ENCODE results near the gene CCBE1.
"Not testable (repeated sequence)": the region's sequence is repeated elsewhere in the genome, so short reads cannot be mapped to it uniquely, and the experiment has no call there.

Gene CCBE1

DNA sequence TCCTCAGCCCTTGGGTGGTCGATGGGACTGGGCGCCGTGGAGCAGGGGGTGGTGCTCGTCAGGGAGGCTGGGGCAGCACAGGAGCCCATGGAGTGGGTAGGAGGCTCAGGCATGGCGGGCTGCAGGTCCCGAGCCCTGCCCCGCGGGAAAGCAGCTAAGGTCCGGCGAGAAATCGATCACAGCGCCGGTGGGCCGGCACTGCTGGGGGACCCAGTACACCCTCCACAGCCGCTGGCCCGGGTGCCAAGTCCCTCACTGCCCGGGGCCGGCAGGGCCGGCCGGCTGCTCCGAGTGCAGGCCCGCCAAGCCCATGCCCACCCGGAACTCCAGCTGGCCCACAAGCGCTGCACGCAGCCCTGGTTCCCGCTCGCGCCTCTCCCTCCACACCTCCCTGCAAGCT lies 16.9 kb upstream of the CCBE1 start:
- DNase-seq = not testable (repeated sequence)

GRCh38 chr18:59712311-59712710 lies 15.1 kb upstream of the CCBE1 start:
- no peak for DNase-seq

DNA sequence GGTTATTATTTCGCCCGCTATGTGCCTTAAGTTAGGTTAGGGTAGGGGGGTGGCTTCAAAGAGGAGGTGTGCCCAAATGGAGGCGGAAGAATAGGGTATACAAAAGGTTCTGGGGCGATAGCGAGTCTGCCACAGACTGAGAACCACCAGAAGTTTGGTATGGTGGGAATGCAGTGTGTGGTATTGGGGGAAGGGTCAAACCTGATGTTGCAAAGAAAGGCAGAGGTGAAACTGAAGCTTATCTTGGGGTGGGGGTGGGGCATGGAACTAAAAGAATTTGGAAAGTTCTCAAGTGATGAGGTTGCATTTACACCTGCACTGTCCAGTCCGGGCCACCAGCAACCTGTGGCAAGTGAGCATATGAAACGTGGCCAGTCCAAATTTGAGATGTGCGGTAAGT lies 11.8 kb upstream of the CCBE1 start:
- no peak for DNase-seq

DNA sequence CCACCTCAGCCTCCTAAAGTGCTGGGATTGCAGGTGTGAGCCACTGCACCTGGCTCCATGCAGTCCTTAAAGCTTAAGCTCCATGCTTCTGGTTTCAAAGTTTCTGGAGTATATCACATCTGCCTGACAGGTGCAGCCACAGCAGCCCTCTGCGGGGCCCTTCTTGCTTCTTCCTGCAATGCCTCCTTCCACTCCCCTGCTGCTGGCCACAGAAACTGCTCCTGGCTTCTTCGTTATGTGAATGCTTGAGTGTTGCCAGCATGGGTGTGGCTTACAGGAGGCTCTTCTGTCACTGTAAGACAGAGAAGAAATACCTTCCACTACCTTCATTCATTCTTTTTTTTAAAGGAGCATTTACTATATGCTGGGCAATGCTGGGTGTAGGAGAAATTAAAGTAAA lies 10.1 kb upstream of the CCBE1 start:
- no peak for DNase-seq

DNA sequence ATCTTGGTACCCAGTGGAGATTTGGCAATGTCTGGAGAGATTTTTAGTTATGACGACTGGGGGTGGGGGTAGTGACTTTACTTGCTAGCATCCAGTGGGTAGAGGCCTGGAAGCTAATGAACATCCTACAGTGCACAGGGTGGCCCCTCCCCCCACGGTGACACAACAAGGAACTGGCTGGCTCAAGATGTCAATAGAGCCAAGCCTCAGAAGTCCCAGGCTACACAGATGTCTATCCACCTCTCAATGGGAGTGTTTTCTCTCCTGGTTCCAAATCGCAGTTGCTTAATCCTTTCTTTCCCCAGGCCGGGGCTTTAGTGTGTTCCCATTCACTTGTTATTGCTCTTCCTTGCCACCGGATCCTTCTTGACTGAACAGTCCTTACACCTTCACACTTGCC lies 9.3 kb upstream of the CCBE1 start:
- no peak for DNase-seq

- DNase-seq = no peak
Measured at GRCh38 chr18:59705145-59705544, 7.9 kb upstream of the CCBE1 start.

- no peak for DNase-seq
Measured at GRCh38 chr18:59704146-59704545, 6.9 kb upstream of the CCBE1 start.

DNA sequence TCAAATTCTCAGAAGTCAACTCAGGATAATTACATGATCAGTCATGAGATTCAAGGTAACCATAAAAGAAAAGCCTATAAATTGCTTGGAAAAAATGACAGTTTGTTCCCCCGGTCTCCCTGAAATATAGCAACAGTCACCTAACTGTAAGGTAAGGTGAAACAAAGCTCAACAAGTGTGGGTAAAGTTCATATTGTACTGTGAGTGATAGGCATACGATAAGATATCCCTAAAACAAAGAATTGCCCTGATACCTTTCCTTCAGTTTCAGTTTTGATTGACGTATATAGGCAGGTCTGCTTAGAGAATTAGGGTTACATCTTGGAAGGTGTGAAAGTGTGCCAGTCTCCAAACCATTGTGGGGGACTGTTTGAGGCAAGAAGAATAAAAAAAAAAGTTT lies 4.0 kb upstream of the CCBE1 start:
- no peak for DNase-seq

DNA sequence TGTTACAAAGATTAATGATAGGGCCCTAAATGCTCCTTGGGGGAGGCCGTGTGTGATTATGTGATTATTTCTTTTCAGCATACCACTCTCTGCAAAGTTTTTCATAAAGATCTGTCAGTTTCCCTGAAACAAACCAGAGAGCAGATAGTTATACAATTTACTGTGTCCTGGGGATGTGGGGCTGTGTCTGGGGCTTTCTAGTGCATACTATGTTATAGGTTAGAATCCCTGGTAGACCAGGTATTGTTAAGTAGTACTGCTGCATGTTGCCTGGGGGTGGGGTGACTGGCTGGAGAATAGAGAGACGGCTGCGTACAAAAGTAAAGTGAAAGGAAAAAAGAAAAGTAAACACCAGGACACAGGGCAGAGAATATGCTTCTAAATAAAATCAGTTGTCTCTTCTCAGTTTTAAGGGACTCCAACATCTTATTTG lies 3.3 kb upstream of the CCBE1 start:
- DNase-seq = no peak

- DNase-seq = no peak
Measured at GRCh38 chr18:59699750-59700534, 2.7 kb upstream of the CCBE1 start.

DNA sequence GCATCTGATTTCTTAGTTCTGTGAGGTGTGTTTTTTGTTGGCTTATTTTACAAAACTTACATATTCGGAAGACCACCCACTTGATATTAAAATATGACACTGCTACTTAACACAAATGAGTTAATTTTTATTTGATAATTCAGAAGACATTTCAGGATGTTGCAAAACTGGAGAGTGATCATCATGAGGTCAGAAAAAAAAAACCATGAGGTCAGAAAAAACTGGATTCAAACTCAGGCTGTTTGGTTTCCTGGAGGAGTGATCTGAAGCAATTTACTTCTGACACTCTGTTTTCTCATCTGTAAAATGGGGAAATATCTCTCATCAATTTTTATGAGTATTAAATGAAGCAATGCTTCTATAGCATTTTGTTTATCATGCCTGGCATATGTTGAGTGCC lies 1.8 kb upstream of the CCBE1 start:
- no peak for DNase-seq

GRCh38 chr18:59696311-59697235 lies 650 bp downstream of the CCBE1 start:
- DNase-seq = peak; percentile 9

GRCh38 chr18:59695551-59695950 lies 1.7 kb downstream of the CCBE1 start:
- no peak for DNase-seq

DNA sequence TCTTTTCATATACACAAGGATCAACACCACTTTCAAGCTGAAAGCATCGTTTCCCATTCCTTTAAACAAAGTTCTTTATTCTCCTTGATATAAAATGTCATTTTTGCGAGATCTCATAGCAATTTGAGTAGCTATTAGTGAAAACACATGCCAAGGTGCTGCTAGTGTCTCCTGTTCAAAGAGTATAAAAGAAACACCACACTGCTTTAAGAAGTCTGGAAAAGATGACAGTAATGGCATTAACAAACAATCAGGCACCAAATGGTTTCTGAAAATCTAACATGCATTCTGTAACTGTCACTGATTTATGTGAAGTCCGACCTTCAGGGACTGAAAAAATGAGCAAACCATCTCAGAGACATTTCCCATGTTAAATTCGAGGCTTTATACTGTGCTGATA lies 2.4 kb downstream of the CCBE1 start:
- no peak for DNase-seq

- no peak for DNase-seq
Measured at GRCh38 chr18:59691996-59692395, 5.2 kb downstream of the CCBE1 start.

DNA sequence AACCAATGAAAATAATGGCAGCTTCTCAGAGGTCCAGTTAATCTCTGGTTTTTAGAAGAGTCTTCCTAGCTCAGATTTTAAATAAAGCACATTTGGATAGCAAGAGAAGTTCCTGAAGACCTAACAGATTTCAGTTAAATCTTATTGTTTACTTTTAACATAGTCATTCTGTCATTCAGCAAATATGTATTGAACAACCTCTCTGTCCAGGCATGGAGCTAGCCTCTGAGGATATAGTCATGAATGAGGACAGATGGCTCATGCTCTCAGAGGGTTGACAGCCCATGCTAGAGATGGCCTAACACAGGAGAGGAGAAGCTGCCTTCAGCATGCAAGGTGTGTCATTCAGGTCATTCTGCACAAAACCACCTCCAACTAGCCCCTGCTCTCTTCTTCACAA lies 6.2 kb downstream of the CCBE1 start:
- no peak for DNase-seq

DNA sequence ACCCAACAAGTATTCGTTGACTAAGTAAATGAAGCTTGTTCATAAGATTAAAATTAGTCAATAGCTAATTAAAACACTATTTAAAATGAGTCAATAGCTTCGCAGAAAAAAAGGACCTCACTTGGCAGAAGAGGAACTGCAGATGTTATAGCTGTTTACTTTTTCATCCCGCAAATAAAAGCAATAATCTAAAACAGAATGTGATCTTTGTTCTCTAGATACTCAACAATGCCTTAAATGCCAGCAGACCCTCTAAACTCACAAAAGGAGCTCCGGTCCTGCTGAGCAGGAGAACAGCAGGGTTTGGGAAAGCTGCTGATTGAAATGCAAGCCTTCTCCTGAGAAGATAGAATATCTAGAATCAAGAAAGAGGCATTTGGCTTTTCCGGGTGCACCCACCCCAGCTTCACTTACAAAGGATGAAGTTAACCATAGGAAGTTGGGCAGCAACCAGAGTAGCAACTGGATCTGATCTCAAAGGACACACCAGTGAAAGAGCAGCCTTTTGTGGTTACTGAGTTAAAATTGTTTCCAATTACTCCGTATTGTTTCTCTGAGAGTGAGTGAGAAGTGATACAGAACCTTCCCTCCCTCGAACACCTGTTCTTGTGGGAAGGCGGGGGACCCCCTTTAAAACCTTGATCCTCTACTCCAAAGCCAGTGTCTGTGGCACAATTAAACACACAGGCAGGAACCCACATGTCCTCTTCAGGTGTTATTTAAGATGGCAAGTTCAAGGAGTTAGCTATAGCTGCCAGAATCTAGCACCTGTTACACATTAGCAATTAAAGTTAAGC lies 6.8 kb downstream of the CCBE1 start:
- DNase-seq = no peak

DNA sequence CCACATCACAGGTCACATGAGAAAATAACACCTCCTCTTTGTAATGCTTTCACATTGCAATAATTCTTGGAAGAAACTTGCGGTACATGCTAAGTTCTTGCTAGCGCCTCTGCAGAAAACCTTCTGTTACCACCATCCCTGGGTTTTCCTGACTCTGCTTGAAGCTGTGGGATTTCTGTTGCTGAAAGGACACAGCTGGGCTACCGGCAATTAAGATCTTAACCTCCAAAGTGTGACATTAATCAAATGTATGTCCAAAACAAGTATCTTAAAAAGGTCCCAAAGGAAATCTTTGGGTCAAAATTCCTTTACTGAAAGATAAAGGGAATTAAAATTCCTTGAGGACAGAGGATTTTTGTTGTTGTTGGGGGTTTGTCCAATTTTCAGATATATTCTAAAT lies 7.5 kb downstream of the CCBE1 start:
- no peak for DNase-seq

- DNase-seq = no peak
Measured at GRCh38 chr18:59686260-59686659, 11.0 kb downstream of the CCBE1 start.

DNA sequence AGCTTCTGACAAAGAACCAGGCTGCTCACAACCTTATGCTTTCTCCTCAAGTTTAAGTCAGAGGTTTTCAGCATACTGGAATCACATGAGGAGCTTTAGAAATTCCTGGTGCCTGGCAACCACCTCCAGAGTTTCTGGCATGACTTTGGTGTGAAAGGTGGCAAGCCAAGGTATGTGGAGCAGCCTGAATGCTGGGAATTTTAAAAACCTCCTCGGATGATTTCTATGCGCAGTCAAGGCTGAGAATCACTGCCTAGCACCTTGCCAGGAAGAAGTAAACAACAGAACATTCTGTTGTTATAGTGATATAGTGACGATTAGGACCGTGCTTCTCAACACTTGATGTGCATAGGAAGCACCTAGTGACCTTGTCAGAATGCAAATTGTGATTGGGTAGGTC lies 11.7 kb downstream of the CCBE1 start:
- DNase-seq = no peak

- no peak for DNase-seq
Measured at GRCh38 chr18:59684777-59685176, 12.4 kb downstream of the CCBE1 start.

DNA sequence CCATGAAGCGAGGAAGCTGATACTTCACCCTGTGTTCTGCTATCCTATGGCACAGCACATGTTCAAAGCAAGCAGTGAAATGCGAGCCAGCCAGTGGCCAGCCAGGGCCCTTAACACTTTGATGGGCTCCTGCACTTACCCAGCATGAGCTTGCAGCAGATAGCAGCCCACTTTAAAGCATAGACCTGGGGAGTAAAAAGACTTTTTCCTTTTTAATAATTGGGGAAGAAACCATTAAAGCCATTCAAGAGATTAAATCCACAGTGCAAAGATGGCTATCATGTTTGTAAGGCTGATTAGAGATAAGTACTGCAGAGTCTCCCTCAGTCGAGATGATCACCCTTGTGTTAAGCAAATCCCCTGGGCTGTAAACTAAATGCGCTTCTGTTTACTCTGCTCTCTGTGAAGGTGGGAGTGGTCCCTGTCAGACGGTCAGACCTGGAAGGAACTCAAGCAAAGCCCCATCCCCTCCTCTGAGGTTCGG lies 15.7 kb downstream of the CCBE1 start:
- DNase-seq = no peak

DNA sequence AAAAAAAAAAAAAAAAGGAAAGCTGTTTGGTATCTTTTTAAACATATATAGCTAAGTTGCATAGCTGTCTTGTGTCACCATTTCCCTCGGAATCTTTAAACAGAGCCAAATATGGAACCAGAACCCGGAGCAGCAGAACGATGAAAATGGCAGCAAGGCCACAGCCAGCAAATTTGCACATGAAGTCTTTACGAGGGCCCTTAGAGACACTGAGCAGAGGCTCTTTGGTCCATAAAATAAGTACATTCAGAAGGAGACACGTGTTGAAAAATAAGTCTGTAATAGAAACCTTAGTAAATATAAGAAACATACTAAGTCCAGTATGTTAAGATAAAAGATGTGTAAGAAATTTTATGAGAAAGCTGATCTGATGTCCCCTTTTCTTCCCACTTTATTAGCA lies 16.2 kb downstream of the CCBE1 start:
- no peak for DNase-seq
